Testis (tissue), 3 donors: Measurements from ENCODE around the gene TMEM132A. TPM values are rescaled to one million over a fixed set of nuclear protein-coding genes. Genes with fewer than 3 reads are reported as not detected.
A peak's percentile ranks its signal among the peaks of the same experiment; 100 is the strongest.

ENCODE experiments used
- DNase-seq: peaks from one replicate; pipeline ENCODE4 v3.0.0-alpha.2; 2019
- H3K27ac ChIP-seq, 2 donors: fragments of 200-600 bp; sonication (generic); one replicate each; pipeline ENCODE4 v1.5.1; 2019
- H3K27me3 ChIP-seq: fragments of 200-600 bp; sonication (generic); one replicate; pipeline ENCODE4 v1.5.1; 2019
- H3K36me3 ChIP-seq: fragments of 200-600 bp; sonication (generic); one replicate; pipeline ENCODE4 v1.5.1; 2017; ENCODE audit warnings: low read depth; ENCODE audit errors: missing control alignments
- H3K4me1 ChIP-seq: fragments of 200-600 bp; sonication (generic); one replicate; pipeline ENCODE4 v1.5.1; 2019
- H3K4me3 ChIP-seq, 2 donors: fragments of 200-600 bp; sonication (generic); one replicate each; pipeline ENCODE4 v1.5.1; 2017 to 2019
- H3K9me3 ChIP-seq: fragments of 200-600 bp; sonication (generic); one replicate; pipeline ENCODE4 v1.5.1; 2017
- POLR2A ChIP-seq: fragments of 450-650 bp; IDR thresholded peaks from one replicate; pipeline ENCODE4 v1.6.1; 2017; ENCODE audit warnings: antibody characterized with exemption, mild to moderate bottlenecking, moderate library complexity
- WGBS, 2 donors: methylation state at CpG; one replicate each; pipeline ENCODE4 v1.1.5; 2018; 5-methylcytosine and 5-hydroxymethylcytosine counted together
- intact Hi-C: fragments of 100-400 bp; cut with DNase I; formaldehyde crosslinking; loops from one replicate; pipeline ENCODE4 v1.15.1; 2023; ENCODE audit warnings: low total_unique reads
- polyA plus RNA-seq: library from polyadenylated mRNA; stranded (reverse); fragments of 350-450 nt; fragmentation: Illumina TruSeq; extraction: RNeasy Lipid Tissue Mini Kit (QIAGEN cat#74804); gene quantifications from one replicate; pipeline ENCODE4 v1.2.3, GENCODE V29; 2014; ENCODE audit warnings: low read depth, low replicate concordance; ENCODE audit not compliant: insufficient read depth
- total RNA-seq, 2 donors: library from RNA; depleted of rRNA; stranded (reverse); fragments of >200 nt; gene quantifications; one replicate each; pipeline ENCODE4 v1.2.3, GENCODE V29; 2016
- TF ChIP-seq, protein P1 (sequence below), 3 experiments: fragments of 450-650 bp in 2 of 3; fragments of 200-600 bp in 1 of 3; sonication (generic) in 1 of 3; IDR thresholded peaks; one replicate each; pipeline ENCODE4 v1.5.1; 2016 to 2019; ENCODE audit warnings: antibody characterized with exemption in 3 of 3, mild to moderate bottlenecking in 2 of 3, moderate library complexity in 1 of 3

Gene TMEM132A
- total and polyA plus RNA-seq, 3 donors from 2014 or later = 17.8 to 39.0 (median 21.7) TPM

DNA sequence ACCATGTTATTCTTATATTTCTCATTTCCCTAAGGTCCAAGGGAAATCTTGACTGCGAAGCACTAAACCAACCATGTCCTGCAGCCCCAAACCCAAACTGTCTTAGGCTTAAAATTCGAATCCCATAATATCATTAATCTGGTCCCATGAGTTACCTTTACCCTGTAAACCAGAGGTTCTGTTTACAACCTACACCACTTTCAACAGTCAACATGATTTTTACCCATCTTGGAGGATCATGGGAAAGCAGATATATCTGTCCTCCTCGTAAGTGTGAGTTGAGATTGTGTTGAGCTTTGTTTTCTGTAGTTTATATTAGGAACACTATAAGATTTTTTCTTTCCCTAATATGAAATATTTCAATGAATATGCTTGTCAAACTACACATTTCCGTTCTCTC lies 24.3 kb upstream of the TMEM132A start:
- no peak overlapping the region for H3K27ac ChIP-seq
- no peaks in the 10 kb centered on the region for H3K27me3 ChIP-seq
- WGBS, 2 donors = 78 to 80% methylated on average over 4 of the region's 4 CpGs
- intact Hi-C loops = loop anchor here (5.0 kb wide), 1 partner anchor 63 kb away; no protein-coding TSS in a partner anchor
- no peaks in the 10 kb centered on the region for H3K9me3 ChIP-seq
- no peak for DNase-seq
- no peak overlapping the region for H3K4me3 ChIP-seq
- H3K36me3 ChIP-seq = no peaks in the 10 kb centered on the region
- peaks cover 5% of the 10 kb centered on the region for H3K4me1 ChIP-seq
- TF ChIP-seq, protein P1, sequence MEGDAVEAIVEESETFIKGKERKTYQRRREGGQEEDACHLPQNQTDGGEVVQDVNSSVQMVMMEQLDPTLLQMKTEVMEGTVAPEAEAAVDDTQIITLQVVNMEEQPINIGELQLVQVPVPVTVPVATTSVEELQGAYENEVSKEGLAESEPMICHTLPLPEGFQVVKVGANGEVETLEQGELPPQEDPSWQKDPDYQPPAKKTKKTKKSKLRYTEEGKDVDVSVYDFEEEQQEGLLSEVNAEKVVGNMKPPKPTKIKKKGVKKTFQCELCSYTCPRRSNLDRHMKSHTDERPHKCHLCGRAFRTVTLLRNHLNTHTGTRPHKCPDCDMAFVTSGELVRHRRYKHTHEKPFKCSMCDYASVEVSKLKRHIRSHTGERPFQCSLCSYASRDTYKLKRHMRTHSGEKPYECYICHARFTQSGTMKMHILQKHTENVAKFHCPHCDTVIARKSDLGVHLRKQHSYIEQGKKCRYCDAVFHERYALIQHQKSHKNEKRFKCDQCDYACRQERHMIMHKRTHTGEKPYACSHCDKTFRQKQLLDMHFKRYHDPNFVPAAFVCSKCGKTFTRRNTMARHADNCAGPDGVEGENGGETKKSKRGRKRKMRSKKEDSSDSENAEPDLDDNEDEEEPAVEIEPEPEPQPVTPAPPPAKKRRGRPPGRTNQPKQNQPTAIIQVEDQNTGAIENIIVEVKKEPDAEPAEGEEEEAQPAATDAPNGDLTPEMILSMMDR (IDR thresholded peaks at IDR 0.05) = no peak
- TF ChIP-seq POLR2A = no peak

DNA sequence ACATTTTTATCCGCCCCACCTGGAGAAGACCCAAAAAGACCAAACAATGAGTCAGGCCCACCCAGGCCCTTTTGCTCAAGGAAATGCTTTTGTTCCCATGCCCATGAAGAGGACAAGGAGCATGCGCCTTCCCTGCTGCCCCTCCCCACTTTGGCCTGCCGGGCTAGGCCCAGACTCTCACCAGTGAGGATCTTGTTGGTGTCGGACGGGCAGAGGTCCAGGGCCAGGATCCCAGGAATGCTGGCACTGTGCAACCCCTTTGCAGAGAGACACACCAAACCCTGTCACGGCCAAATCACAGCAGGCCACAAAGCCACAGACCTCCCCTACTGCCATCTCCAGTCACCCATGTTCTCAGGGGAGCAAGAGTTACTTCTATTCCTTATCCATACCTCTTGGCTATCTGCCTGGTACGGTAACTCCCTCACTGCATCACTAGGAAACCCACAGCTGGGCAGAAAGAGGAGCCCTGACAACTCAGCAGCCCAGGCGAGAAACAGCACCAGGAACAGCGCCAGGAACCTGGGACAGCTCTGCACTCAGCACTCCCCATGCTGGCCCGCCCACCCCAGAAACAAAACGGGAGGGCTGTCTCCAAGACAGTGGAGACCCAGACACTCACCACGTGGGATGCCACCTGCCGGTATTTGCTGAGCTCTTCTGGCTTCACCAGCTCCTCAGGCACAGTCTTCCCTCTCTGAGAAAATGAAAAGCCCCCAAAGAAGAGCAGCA lies 23.4 kb upstream of the TMEM132A start:
- DNase-seq = peak; percentile 80
- intact Hi-C loops = no loop called here

DNA sequence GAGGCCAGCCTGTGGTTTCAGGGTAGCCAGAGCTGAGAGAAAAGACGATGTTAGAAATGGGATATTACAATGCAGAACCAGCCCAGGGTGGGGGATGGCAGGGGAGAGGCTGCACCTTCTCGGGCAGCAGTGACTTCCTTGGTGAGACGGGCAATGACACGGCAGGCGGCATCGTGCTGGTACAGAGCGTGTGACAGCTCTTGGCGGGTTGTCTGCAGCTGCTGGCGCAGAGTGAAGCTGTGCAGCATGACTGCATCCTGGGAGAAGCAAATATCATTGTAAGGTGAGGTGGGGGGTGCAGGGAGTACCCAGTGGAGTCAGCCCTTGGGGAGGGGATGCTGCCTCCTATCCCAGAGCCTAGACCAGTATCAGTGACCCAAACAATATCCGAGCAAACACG lies 21.6 kb upstream of the TMEM132A start:
- 90 to 96% methylated on average over 9 to 11 of the region's 11 CpGs for WGBS, 2 donors
- H3K27ac ChIP-seq = no peak overlapping the region
- intact Hi-C loops = no loop called here
- no peak overlapping the region for H3K4me3 ChIP-seq
- no peaks in the 10 kb centered on the region for H3K9me3 ChIP-seq
- H3K36me3 ChIP-seq = no peaks in the 10 kb centered on the region
- H3K4me1 ChIP-seq = peaks cover 13% of the 10 kb centered on the region
- no peaks in the 10 kb centered on the region for H3K27me3 ChIP-seq
- TF ChIP-seq POLR2A = no peak
- TF ChIP-seq, protein P1 (IDR thresholded peaks at IDR 0.05) = no peak
- DNase-seq = no peak

More for the DNA sequence above, 23.4 kb upstream of the TMEM132A start:
- no peaks in the 10 kb centered on the region for H3K9me3 ChIP-seq
- no peaks in the 10 kb centered on the region for H3K36me3 ChIP-seq
- no peaks in the 10 kb centered on the region for H3K27me3 ChIP-seq
- H3K4me1 ChIP-seq = peaks cover 13% of the 10 kb centered on the region
- no peak overlapping the region for H3K4me3 ChIP-seq
- no peak for TF ChIP-seq POLR2A
- TF ChIP-seq, protein P1 (IDR thresholded peaks at IDR 0.05) = no peak
- H3K27ac ChIP-seq = no peak overlapping the region
- WGBS, 2 donors = 61 to 77% methylated on average over 6 to 13 of the region's 13 CpGs

DNA sequence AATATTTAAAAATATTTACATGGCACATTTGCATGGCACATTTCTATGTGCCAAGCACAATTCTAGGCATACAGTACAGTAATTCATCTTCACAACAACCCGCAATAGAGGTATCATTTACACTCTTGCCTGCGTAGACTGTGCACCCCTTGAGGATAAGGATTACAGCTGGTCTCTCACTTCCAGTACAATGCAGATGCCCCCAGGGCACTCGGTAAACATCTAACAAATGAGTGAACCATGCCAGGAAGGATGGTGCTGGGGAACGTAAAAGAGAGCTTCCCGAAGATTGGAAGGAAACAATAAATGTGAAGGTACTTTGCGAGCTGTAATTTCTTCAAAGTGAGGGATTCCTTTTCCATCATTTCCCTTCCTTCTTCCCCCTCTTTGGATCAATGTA lies 19.2 kb upstream of the TMEM132A start:
- TF ChIP-seq, protein P1 (IDR thresholded peaks at IDR 0.05) = no peak
- intact Hi-C loops = no loop called here
- Histone ChIP-seq H3K27ac (no peak overlapping the region), H3K4me1 (peaks cover 13% of the 10 kb centered on the region), H3K27me3 (no peaks in the 10 kb centered on the region), H3K4me3 (peak overlapping the region; percentile 96 to 99), H3K36me3 (no peaks in the 10 kb centered on the region), H3K9me3 (no peaks in the 10 kb centered on the region)
- WGBS, 2 donors = 34 to 39% methylated on average over 6 of the region's 6 CpGs
- no peak for DNase-seq
